ENCODE data around the gene FRMD1. TPM values are rescaled to one million over a fixed set of nuclear protein-coding genes. Genes with fewer than 3 reads are reported as not detected.

FRMD1 gene
- polyA plus RNA-seq, 3 donors: 10.7 to 15.8 (median 13.4) TPM

GRCh38 chr6:168015009-168015408, 64.0 kb downstream of the FRMD1 start:
- DNase-seq (ENCODE audit: low read depth in 3 of 3, low spot score in 2 of 3): no peak

GRCh38 chr6:168014428-168014827, 64.6 kb downstream of the FRMD1 start:
- no peak for DNase-seq (ENCODE audit: low read depth in 3 of 3, low spot score in 2 of 3)

- no peak for DNase-seq (ENCODE audit: low read depth in 3 of 3, low spot score in 2 of 3)
Measured at GRCh38 chr6:168013250-168013915, 65.6 kb downstream of the FRMD1 start.

GRCh38 chr6:168012431-168013249, 66.4 kb downstream of the FRMD1 start:
- no peak for DNase-seq (ENCODE audit: low read depth in 3 of 3, low spot score in 2 of 3)

GRCh38 chr6:168011291-168011690, 67.7 kb downstream of the FRMD1 start:
- DNase-seq (ENCODE audit: low read depth in 3 of 3, low spot score in 2 of 3): no peak

GRCh38 chr6:168009331-168009730, 69.7 kb downstream of the FRMD1 start:
- DNase-seq (ENCODE audit: low read depth in 3 of 3, low spot score in 2 of 3): no peak

- no peak for DNase-seq (ENCODE audit: low read depth in 3 of 3, low spot score in 2 of 3)
Measured at GRCh38 chr6:168007592-168008338, 71.2 kb downstream of the FRMD1 start.

- DNase-seq (ENCODE audit: low read depth in 3 of 3, low spot score in 2 of 3): no peak
Measured at GRCh38 chr6:168005796-168006195, 73.2 kb downstream of the FRMD1 start.

GRCh38 chr6:168004945-168005344, 74.1 kb downstream of the FRMD1 start:
- no peak for DNase-seq (ENCODE audit: low read depth in 3 of 3, low spot score in 2 of 3)

- DNase-seq (ENCODE audit: low read depth in 3 of 3, low spot score in 2 of 3): no peak
Measured at GRCh38 chr6:168004023-168004422, 75.0 kb downstream of the FRMD1 start.

Other genes starting within 250 kb of the FRMD1 start
- under 1 TPM; 0.47 to 0.82 (median 0.50) TPM for gene KIF25, start 81.5 kb downstream of the FRMD1 start, polyA plus RNA-seq (ENCODE audit: insufficient read length in 3 of 3)
- gene DACT2, start 240.6 kb upstream of the FRMD1 start, polyA plus RNA-seq (ENCODE audit: insufficient read length in 3 of 3): 10 to 100 TPM; 16.1 to 17.5 (median 17.3) TPM